ENCODE measurements around the gene PPP1R27.

The PPP1R27 gene

GRCh38 chr17:81831957-81832607, 2.8 kb downstream of the PPP1R27 start:
- Histone ChIP-seq H3K36me3 (ENCODE audit: insufficient read depth, low read length) (no peaks in the 10 kb centered on the region), H3K4me3 (ENCODE audit: low read length) (peak overlapping the region; percentile 59), H3K27me3 (ENCODE audit: insufficient read depth, low read length) (no peaks in the 10 kb centered on the region), H2AFZ (ENCODE audit: low read depth, low read length) (no peak overlapping the region), H3K9me3 (ENCODE audit: low read length) (no peaks in the 10 kb centered on the region), H3K4me1 (ENCODE audit: insufficient read depth, low read length) (peaks cover 13% of the 10 kb centered on the region)

GRCh38 chr17:81831563-81831956, 3.3 kb downstream of the PPP1R27 start:
- Histone ChIP-seq H3K4me1 (ENCODE audit: insufficient read depth, low read length) (peaks cover 13% of the 10 kb centered on the region), H3K36me3 (ENCODE audit: insufficient read depth, low read length) (no peaks in the 10 kb centered on the region), H3K27me3 (ENCODE audit: insufficient read depth, low read length) (no peaks in the 10 kb centered on the region), H3K9me3 (ENCODE audit: low read length) (no peaks in the 10 kb centered on the region), H2AFZ (ENCODE audit: low read depth, low read length) (no peak overlapping the region), H3K4me3 (ENCODE audit: low read length) (peak overlapping the region; percentile 59)

GRCh38 chr17:81829858-81830257, 5.0 kb downstream of the PPP1R27 start:
- Histone ChIP-seq H3K27me3 (ENCODE audit: insufficient read depth, low read length) (no peaks in the 10 kb centered on the region), H3K4me3 (ENCODE audit: low read length) (no peak overlapping the region), H2AFZ (ENCODE audit: low read depth, low read length) (no peak overlapping the region), H3K4me1 (ENCODE audit: insufficient read depth, low read length) (peaks cover 13% of the 10 kb centered on the region), H3K36me3 (ENCODE audit: insufficient read depth, low read length) (peaks cover 6% of the 10 kb centered on the region), H3K9me3 (ENCODE audit: low read length) (no peaks in the 10 kb centered on the region)

GRCh38 chr17:81828656-81829055, 6.2 kb downstream of the PPP1R27 start:
- peaks cover 6% of the 10 kb centered on the region for H3K36me3 ChIP-seq (ENCODE audit: insufficient read depth, low read length)
- H2AFZ ChIP-seq (ENCODE audit: low read depth, low read length), result no peak overlapping the region
- no peaks in the 10 kb centered on the region for H3K27me3 ChIP-seq (ENCODE audit: insufficient read depth, low read length)
- no peaks in the 10 kb centered on the region for H3K9me3 ChIP-seq (ENCODE audit: low read length)
- H3K4me3 ChIP-seq (ENCODE audit: low read length), result no peak overlapping the region
- H3K4me1 ChIP-seq (ENCODE audit: insufficient read depth, low read length), result peaks cover 10% of the 10 kb centered on the region

GRCh38 chr17:81825841-81826466, 8.9 kb downstream of the PPP1R27 start:
- H3K4me3 ChIP-seq (ENCODE audit: low read length), result no peak overlapping the region
- H2AFZ ChIP-seq (ENCODE audit: low read depth, low read length), result no peak overlapping the region
- H3K9me3 ChIP-seq (ENCODE audit: low read length), result no peaks in the 10 kb centered on the region
- H3K4me1 ChIP-seq (ENCODE audit: insufficient read depth, low read length), result no peaks in the 10 kb centered on the region
- no peaks in the 10 kb centered on the region for H3K27me3 ChIP-seq (ENCODE audit: insufficient read depth, low read length)
- peaks cover 10% of the 10 kb centered on the region for H3K36me3 ChIP-seq (ENCODE audit: insufficient read depth, low read length)

DNA sequence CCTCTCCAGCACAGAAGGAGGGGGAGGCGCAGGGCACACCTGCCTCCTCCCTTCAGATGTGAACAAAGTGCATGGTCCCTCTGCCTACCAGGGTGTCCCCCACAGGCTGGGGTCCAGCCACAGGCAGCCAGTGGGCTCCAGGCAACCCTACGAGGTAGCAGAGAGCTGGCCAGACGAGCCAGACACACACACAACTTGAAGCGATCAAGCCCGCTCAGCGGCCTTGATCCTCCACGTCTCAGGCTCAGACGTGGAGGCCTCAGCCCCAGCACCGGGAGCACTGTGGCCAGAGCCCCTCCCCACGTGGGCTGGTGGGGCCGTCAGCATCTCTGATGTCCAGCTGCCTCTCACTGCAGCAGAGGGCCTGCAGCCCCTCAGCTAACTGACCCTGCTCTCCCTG, 10.3 kb downstream of the PPP1R27 start:
- Histone ChIP-seq H3K36me3 (ENCODE audit: insufficient read depth, low read length) (peaks cover 10% of the 10 kb centered on the region), H2AFZ (ENCODE audit: low read depth, low read length) (no peak overlapping the region)

GRCh38 chr17:81823820-81824550, 10.9 kb downstream of the PPP1R27 start:
- no peaks in the 10 kb centered on the region for H3K9me3 ChIP-seq (ENCODE audit: low read length)
- no peak overlapping the region for H2AFZ ChIP-seq (ENCODE audit: low read depth, low read length)
- H3K4me1 ChIP-seq (ENCODE audit: insufficient read depth, low read length), result no peaks in the 10 kb centered on the region
- peaks cover 10% of the 10 kb centered on the region for H3K36me3 ChIP-seq (ENCODE audit: insufficient read depth, low read length)
- no peaks in the 10 kb centered on the region for H3K27me3 ChIP-seq (ENCODE audit: insufficient read depth, low read length)
- no peak overlapping the region for H3K4me3 ChIP-seq (ENCODE audit: low read length)

More for the DNA sequence above, 10.3 kb downstream of the PPP1R27 start:
- H3K27me3 ChIP-seq (ENCODE audit: insufficient read depth, low read length), result no peaks in the 10 kb centered on the region
- no peaks in the 10 kb centered on the region for H3K9me3 ChIP-seq (ENCODE audit: low read length)
- no peak overlapping the region for H3K4me3 ChIP-seq (ENCODE audit: low read length)
- no peaks in the 10 kb centered on the region for H3K4me1 ChIP-seq (ENCODE audit: insufficient read depth, low read length)

GRCh38 chr17:81822996-81823819, 11.6 kb downstream of the PPP1R27 start:
- H3K4me3 ChIP-seq (ENCODE audit: low read length), result no peak overlapping the region
- H2AFZ ChIP-seq (ENCODE audit: low read depth, low read length), result no peak overlapping the region

GRCh38 chr17:81822312-81822637, 12.6 kb downstream of the PPP1R27 start:
- H3K27me3 ChIP-seq (ENCODE audit: insufficient read depth, low read length), result no peaks in the 10 kb centered on the region
- H3K9me3 ChIP-seq (ENCODE audit: low read length), result no peaks in the 10 kb centered on the region
- no peak overlapping the region for H2AFZ ChIP-seq (ENCODE audit: low read depth, low read length)
- no peak overlapping the region for H3K4me3 ChIP-seq (ENCODE audit: low read length)
- H3K4me1 ChIP-seq (ENCODE audit: insufficient read depth, low read length), result no peaks in the 10 kb centered on the region
- peaks cover 10% of the 10 kb centered on the region for H3K36me3 ChIP-seq (ENCODE audit: insufficient read depth, low read length)

More at GRCh38 chr17:81822996-81823819, 11.6 kb downstream of the PPP1R27 start:
- H3K36me3 ChIP-seq (ENCODE audit: insufficient read depth, low read length), result peaks cover 10% of the 10 kb centered on the region
- no peaks in the 10 kb centered on the region for H3K9me3 ChIP-seq (ENCODE audit: low read length)
- no peaks in the 10 kb centered on the region for H3K27me3 ChIP-seq (ENCODE audit: insufficient read depth, low read length)
- H3K4me1 ChIP-seq (ENCODE audit: insufficient read depth, low read length), result no peaks in the 10 kb centered on the region

DNA sequence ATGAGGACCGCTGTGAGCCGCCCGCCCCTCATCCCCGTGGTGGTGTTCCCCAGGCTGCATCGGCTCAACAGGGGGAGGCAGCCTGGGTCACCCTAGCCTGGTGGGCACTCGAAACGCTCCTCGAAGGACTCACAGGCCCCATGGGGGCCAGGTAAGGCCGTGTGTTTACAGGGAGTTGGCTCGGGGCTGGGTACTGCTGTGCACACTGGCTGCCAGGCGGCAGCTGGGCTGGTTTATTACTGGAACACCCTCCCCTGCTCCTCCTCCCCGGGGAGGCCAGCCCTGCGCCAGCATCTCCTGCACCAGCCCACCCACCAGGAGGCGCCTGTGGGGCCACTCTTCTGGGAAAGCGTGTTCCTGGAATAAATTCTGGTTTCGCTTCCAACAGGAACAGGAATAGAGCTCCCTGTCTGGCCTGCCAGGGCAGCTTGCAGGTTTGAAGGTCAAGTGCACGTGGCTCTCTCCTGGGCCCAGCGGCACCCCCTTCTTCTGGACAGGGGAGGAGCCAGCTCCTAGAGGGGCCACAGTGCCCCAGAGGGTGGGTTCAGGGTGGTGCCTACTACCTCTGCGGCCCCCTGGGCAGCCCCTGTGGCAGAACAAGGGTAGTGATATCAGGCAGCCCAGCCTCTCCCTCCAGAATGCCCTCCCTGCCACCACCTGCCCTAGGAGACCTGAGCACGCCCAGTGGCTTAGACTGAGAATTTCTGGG, 13.1 kb downstream of the PPP1R27 start:
- H3K36me3 ChIP-seq (ENCODE audit: insufficient read depth, low read length), result peaks cover 10% of the 10 kb centered on the region
- no peak overlapping the region for H2AFZ ChIP-seq (ENCODE audit: low read depth, low read length)
- H3K4me3 ChIP-seq (ENCODE audit: low read length), result no peak overlapping the region
- no peaks in the 10 kb centered on the region for H3K9me3 ChIP-seq (ENCODE audit: low read length)
- no peaks in the 10 kb centered on the region for H3K27me3 ChIP-seq (ENCODE audit: insufficient read depth, low read length)
- no peaks in the 10 kb centered on the region for H3K4me1 ChIP-seq (ENCODE audit: insufficient read depth, low read length)

DNA sequence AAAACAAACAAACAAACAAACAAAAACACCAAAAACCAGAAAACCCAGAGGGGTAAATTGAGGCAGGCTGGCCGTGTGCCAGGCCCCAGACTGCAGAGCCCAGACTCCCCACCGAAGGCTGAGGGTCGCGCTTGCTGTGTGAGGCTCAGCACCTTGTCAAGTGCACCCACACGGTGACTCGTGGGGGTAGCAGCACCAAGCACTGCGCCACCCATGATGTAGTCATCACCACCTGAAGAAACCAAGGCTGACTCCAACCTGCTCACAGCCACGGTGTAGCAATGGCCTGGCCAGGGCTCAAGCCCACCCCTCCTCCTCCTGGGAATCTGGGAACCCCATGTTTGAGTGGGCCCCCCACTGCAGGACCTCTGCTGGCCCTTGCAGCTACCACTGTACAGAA, 13.7 kb downstream of the PPP1R27 start:
- Histone ChIP-seq H3K4me1 (ENCODE audit: insufficient read depth, low read length) (no peaks in the 10 kb centered on the region), H3K36me3 (ENCODE audit: insufficient read depth, low read length) (peaks cover 10% of the 10 kb centered on the region), H2AFZ (ENCODE audit: low read depth, low read length) (no peak overlapping the region), H3K9me3 (ENCODE audit: low read length) (no peaks in the 10 kb centered on the region), H3K4me3 (ENCODE audit: low read length) (no peak overlapping the region), H3K27me3 (ENCODE audit: insufficient read depth, low read length) (no peaks in the 10 kb centered on the region)

DNA sequence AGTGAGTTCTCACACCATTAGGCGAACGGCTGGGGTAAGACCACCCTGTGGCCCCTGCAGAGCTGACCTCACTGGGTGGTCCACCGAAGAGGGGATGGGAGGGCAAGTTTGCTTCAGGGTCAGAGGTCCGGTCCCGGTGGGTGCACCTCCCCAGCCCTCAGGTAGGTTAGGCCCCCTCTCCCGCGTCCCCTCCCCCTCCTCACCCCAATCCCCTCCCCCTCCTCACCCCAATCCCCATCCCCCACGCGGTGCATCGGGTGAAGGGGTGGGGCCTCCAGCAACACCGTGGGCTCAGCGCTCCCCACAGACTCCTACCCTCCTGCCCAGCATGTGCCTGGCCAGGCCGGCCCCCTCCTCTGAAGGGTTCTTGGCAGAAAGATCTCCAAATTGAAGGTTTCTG, 15.1 kb downstream of the PPP1R27 start:
- H2AFZ ChIP-seq (ENCODE audit: low read depth, low read length), result no peak overlapping the region
- no peak overlapping the region for H3K4me3 ChIP-seq (ENCODE audit: low read length)
- peaks cover 2% of the 10 kb centered on the region for H3K27me3 ChIP-seq (ENCODE audit: insufficient read depth, low read length)
- H3K36me3 ChIP-seq (ENCODE audit: insufficient read depth, low read length), result peaks cover 5% of the 10 kb centered on the region
- no peaks in the 10 kb centered on the region for H3K4me1 ChIP-seq (ENCODE audit: insufficient read depth, low read length)
- no peaks in the 10 kb centered on the region for H3K9me3 ChIP-seq (ENCODE audit: low read length)

Measured in neuron (in vitro differentiated cells).